K562 (cell line): Measurements from ENCODE around the gene POLG. TPM values are rescaled to one million over a fixed set of nuclear protein-coding genes. Genes with fewer than 3 reads are reported as not detected.

Source experiments
- BRF1 ChIP-seq: IDR thresholded peaks from 3 replicates; pipeline ENCODE4 v1.6.1; 2011; ENCODE audit warnings: borderline replicate concordance, mild to moderate bottlenecking; ENCODE audit not compliant: insufficient read length; ENCODE audit errors: extremely low read depth
- CBX8 ChIP-seq: fragments of 200-600 bp; sonication (generic); IDR thresholded peaks from 2 replicates; pipeline ENCODE4 v1.6.1; 2012; ENCODE audit warnings: borderline replicate concordance, mixed run types, low read depth, mild to moderate bottlenecking, moderate library complexity, mixed read lengths, low read length, control low read depth, inconsistent platforms; ENCODE audit not compliant: poor library complexity, severe bottlenecking; ENCODE audit errors: extremely low read depth
- CTBP1 ChIP-seq: fragments of 450-650 bp; IDR thresholded peaks from 2 replicates; pipeline ENCODE4 v1.6.1; 2016; ENCODE audit warnings: borderline replicate concordance
- CTCF ChIP-seq, 3 experiments: IDR thresholded peaks in 2 of 3; conservative IDR thresholded peaks in 1 of 3; 2 replicates each; pipeline ENCODE4 v1.5.1; 2011 to 2012; ENCODE audit warnings: low read length in 3 of 3, mild to moderate bottlenecking in 3 of 3, control low read depth in 2 of 3, improper control_type of control experiment in 1 of 3, inconsistent platforms in 1 of 3, low read depth in 1 of 3, mixed read lengths in 1 of 3, moderate library complexity in 1 of 3; ENCODE audit not compliant: insufficient read depth in 2 of 3
- DPF2 ChIP-seq: fragments of 450-650 bp; IDR thresholded peaks from 2 replicates; pipeline ENCODE4 v1.6.1; 2016
- EGR1 ChIP-seq: fragments of 450-650 bp; conservative IDR thresholded peaks from 2 replicates; pipeline ENCODE4 v1.6.1; 2017; ENCODE audit warnings: mild to moderate bottlenecking
- GTF3C2 ChIP-seq: IDR thresholded peaks from 3 replicates; pipeline ENCODE4 v1.6.1; 2011; ENCODE audit warnings: borderline replicate concordance, mild to moderate bottlenecking, moderate library complexity; ENCODE audit not compliant: insufficient read length; ENCODE audit errors: extremely low read depth
- HOMEZ ChIP-seq: fragments of 250-450 bp; sonication (Bioruptor Pico); IDR thresholded peaks from 2 replicates; pipeline ENCODE4 v1.4.0; 2020; ENCODE audit warnings: mild to moderate bottlenecking, moderate library complexity
- LCOR ChIP-seq: sonication (generic); formaldehyde crosslinking; IDR thresholded peaks from 2 replicates; pipeline ENCODE4 v1.8.0; 2022; ENCODE audit warnings: mild to moderate bottlenecking, missing genetic modification reagents
- NKRF ChIP-seq: fragments of 450-650 bp; IDR thresholded peaks from 2 replicates; pipeline ENCODE4 v1.6.1; 2016; ENCODE audit warnings: borderline replicate concordance
- RBM17 ChIP-seq: fragments of 200-400 bp; formaldehyde crosslinking; IDR thresholded peaks from 2 replicates; pipeline ENCODE4 v1.6.1; 2017; ENCODE audit warnings: low read depth, mild to moderate bottlenecking, low read length, borderline replicate concordance
- SAFB2 ChIP-seq: fragments of 200-400 bp; formaldehyde crosslinking; IDR thresholded peaks from 2 replicates; pipeline ENCODE4 v1.6.1; 2018; ENCODE audit warnings: borderline replicate concordance, low read length, low read depth, moderate library complexity; ENCODE audit not compliant: severe bottlenecking
- TAF9B ChIP-seq: fragments of 450-650 bp; IDR thresholded peaks from 2 replicates; pipeline ENCODE4 v1.6.1; 2018; ENCODE audit warnings: mild to moderate bottlenecking; ENCODE audit not compliant: partially characterized antibody
- ZBTB2 ChIP-seq: fragments of 450-650 bp; IDR thresholded peaks from 2 replicates; pipeline ENCODE4 v1.6.1; 2016; ENCODE audit warnings: antibody characterized with exemption
- ZFP30 ChIP-seq: fragments of 250-450 bp; sonication (Bioruptor Pico); IDR thresholded peaks from 2 replicates; pipeline ENCODE4 v1.8.0; 2022; ENCODE audit warnings: moderate library complexity, mild to moderate bottlenecking, inconsistent platforms, borderline replicate concordance
- ZNF717 ChIP-seq: fragments of 250-450 bp; sonication (Bioruptor Pico); IDR thresholded peaks from 2 replicates; pipeline ENCODE4 v1.5.0; 2021
- polyA plus RNA-seq, 8 experiments: library from polyadenylated mRNA; depleted of rRNA in 4 of 8; stranded (reverse) in 5 of 8; unstranded in 3 of 8; fragments of >200 nt; fragmentation: Nextera tagmentation in 2 of 8; fragmentation: Illumina TruSeq in 1 of 8; extraction: Ambion mirVana in 2 of 8; extraction: Trizol in 1 of 8; gene quantifications; 2 replicates each; pipeline versions ENCODE4 v1.2.1 to v1.2.3, GENCODE V29; 2011 to 2014; ENCODE audit warnings: inconsistent platforms in 1 of 8, missing spikeins in 1 of 8
- total RNA-seq, 7 experiments: library from RNA; depleted of rRNA in 6 of 7; stranded (reverse); fragments of >200 nt in 6 of 7; fragmentation: Illumina TruSeq in 2 of 7; extraction: Trizol in 2 of 7; gene quantifications; 2 replicates each; pipeline versions ENCODE4 v1.2.1 to v1.2.3, GENCODE V29; 2011 to 2021; ENCODE audit warnings: low replicate concordance in 1 of 7

POLG gene
- total and polyA plus RNA-seq, 9 of the 15 experiments (the other 6 are each of a cell fraction or from before 2014, with no cell fraction given): 15.2 to 83.8 (median 38.6) TPM

GRCh38 chr15:89334510-89335297, at the start of gene POLG (continued):
- TF ChIP-seq NKRF (0 out of 2 replicates have a peak, but pooled peaks have one; percentile 1), HOMEZ (CRISPR knock-in tag) (no peak), BRF1 (peak; percentile 84), CTBP1 (peak; percentile 79), LCOR (CRISPR knock-in tag) (peak; percentile 94), CTCF (IDR thresholded peaks at IDR 0.05 in 2 of 3, conservative IDR thresholded peaks at IDR 0.05 in 1 of 3; ENCODE audit: insufficient read depth in 2 of 3, low read depth in 1 of 3, low read length in 3 of 3) (peak in 1 of 3 experiments; percentile 6; a peak in 1 of 6 replicates), DPF2 (peak; percentile 53; the same call in 1 of the 2 replicates), ZNF717 (CRISPR knock-in tag) (no peak), RBM17 (no peak), ZFP30 (CRISPR knock-in tag) (no peak), EGR1 (peak; percentile 99), CBX8 (no peak), SAFB2 (no peak), ZBTB2 (peak; percentile 79), GTF3C2 (peak; percentile 96), TAF9B (peak; percentile 83)
